Cortex of kidney (tissue), 1 donor: ENCODE data around the gene ACTL10.
A peak's percentile ranks its signal among the peaks of the same experiment; 100 is the strongest.

Experiments
- DNase-seq: peaks from one replicate; lab custom pipeline; 2025; lab: John Stamatoyannopoulos, UW

The ACTL10 gene

GRCh38 chr20:33664085-33664761 is 2.5 kb upstream of the ACTL10 start:
- DNase-seq = no peak

- DNase-seq = no peak
Observed at GRCh38 chr20:33664762-33665144, 2.0 kb upstream of the ACTL10 start.

GRCh38 chr20:33667245-33667675 is 517 bp downstream of the ACTL10 start:
- no peak for DNase-seq

GRCh38 chr20:33667676-33668465 is 1.1 kb downstream of the ACTL10 start:
- peak; percentile 61 for DNase-seq

GRCh38 chr20:33668466-33669155 is 1.9 kb downstream of the ACTL10 start:
- no peak for DNase-seq

GRCh38 chr20:33669224-33669623 is 2.5 kb downstream of the ACTL10 start:
- DNase-seq = no peak

GRCh38 chr20:33669873-33670640 is 3.3 kb downstream of the ACTL10 start:
- no peak for DNase-seq

- no peak for DNase-seq
Observed at GRCh38 chr20:33670715-33671499, 4.2 kb downstream of the ACTL10 start.

GRCh38 chr20:33671573-33672288 is 5.0 kb downstream of the ACTL10 start:
- DNase-seq = no peak

- DNase-seq = no peak
Observed at GRCh38 chr20:33672426-33673113, 5.8 kb downstream of the ACTL10 start.

GRCh38 chr20:33673114-33673409 is 6.3 kb downstream of the ACTL10 start:
- DNase-seq = no peak

- no peak for DNase-seq
Observed at GRCh38 chr20:33673410-33674293, 6.9 kb downstream of the ACTL10 start.

GRCh38 chr20:33674294-33675135 is 7.8 kb downstream of the ACTL10 start, which contains the start of gene NECAB3:
NECAB3 (minus strand) TSS chr20:33674428; CDS start chr20:33674352, 76 bp downstream.
- DNase-seq = no peak

GRCh38 chr20:33675136-33675959 is 8.6 kb downstream of the ACTL10 start:
- no peak for DNase-seq

GRCh38 chr20:33676121-33676520 is 9.4 kb downstream of the ACTL10 start:
- no peak for DNase-seq

GRCh38 chr20:33676652-33677645 is 10.2 kb downstream of the ACTL10 start:
- DNase-seq = no peak
